ENCODE data around the gene ATP2A2. TPM values are rescaled to one million over a fixed set of nuclear protein-coding genes. Genes with fewer than 3 reads are reported as not detected.
A peak's percentile ranks its signal among the peaks of the same experiment; 100 is the strongest.

Gene ATP2A2
- total RNA-seq, 4 donors from 2014 or later: 128 to 185 (median 178) TPM

DNA sequence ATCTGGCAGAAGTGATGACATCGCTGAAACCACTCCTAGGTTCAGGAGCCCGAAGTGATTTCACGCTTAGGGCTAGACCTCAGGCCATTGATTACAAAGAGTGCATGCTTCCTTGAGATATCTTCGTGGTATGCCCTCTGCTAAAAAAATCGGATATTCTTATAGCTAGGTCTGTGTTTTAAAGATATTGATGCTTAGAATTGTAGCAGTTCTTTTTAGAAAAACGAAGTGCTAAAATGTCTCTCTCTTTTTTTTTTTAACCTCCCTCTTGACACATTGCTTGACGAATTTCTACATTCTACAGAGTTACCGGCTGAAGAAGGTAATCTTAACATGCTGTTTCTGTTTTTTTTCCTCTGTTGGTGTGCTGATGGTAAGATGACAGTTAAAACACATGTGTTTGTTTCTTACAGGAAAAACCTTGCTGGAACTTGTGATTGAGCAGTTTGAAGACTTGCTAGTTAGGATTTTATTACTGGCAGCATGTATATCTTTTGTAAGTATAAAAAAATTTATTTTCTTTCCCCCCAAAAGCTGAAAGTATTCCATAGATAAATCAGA, 1.3 kb downstream of the ATP2A2 start:
- no peaks in the 10 kb centered on the region for H3K27me3 ChIP-seq
- no peaks in the 10 kb centered on the region for H3K36me3 ChIP-seq
- H3K9me3 ChIP-seq: no peaks in the 10 kb centered on the region
- 0 to 5% methylated on average over 4 to 8 of the region's 8 CpGs for WGBS, 2 donors (ENCODE audit: low coverage in 1 of 2)
- peaks cover 14 to 59% (median 45%) of the 10 kb centered on the region in 4 donors for H3K4me1 ChIP-seq
- TF ChIP-seq, protein P1, sequence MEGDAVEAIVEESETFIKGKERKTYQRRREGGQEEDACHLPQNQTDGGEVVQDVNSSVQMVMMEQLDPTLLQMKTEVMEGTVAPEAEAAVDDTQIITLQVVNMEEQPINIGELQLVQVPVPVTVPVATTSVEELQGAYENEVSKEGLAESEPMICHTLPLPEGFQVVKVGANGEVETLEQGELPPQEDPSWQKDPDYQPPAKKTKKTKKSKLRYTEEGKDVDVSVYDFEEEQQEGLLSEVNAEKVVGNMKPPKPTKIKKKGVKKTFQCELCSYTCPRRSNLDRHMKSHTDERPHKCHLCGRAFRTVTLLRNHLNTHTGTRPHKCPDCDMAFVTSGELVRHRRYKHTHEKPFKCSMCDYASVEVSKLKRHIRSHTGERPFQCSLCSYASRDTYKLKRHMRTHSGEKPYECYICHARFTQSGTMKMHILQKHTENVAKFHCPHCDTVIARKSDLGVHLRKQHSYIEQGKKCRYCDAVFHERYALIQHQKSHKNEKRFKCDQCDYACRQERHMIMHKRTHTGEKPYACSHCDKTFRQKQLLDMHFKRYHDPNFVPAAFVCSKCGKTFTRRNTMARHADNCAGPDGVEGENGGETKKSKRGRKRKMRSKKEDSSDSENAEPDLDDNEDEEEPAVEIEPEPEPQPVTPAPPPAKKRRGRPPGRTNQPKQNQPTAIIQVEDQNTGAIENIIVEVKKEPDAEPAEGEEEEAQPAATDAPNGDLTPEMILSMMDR (IDR thresholded peaks at IDR 0.05): no peak
- TF ChIP-seq POLR2A (IDR thresholded peaks at IDR 0.05) (no peak), EP300 (IDR thresholded peaks at IDR 0.05; ENCODE audit: low read depth) (no peak), POLR2AphosphoS5 (IDR thresholded peaks at IDR 0.05) (peak in 1 of 3 donors; percentile 17)
- DNase-seq: no peak
- peak overlapping the region; percentile 96 to 100 (median 100) for H3K27ac ChIP-seq
- H3K4me3 ChIP-seq: peak overlapping the region; percentile 57 to 99 (median 96)
- intact Hi-C loops (cut with DNase I; ENCODE audit: low total_unique reads) (no loop called here), in situ Hi-C loops (cut with MboI; ENCODE audit: low pct_ligation_motif_present in 1 of 4, low pct_unique_long_range_greater_than_20kb in 1 of 4, low sequenced_read_pairs in 3 of 4) (no loop called here)

DNA sequence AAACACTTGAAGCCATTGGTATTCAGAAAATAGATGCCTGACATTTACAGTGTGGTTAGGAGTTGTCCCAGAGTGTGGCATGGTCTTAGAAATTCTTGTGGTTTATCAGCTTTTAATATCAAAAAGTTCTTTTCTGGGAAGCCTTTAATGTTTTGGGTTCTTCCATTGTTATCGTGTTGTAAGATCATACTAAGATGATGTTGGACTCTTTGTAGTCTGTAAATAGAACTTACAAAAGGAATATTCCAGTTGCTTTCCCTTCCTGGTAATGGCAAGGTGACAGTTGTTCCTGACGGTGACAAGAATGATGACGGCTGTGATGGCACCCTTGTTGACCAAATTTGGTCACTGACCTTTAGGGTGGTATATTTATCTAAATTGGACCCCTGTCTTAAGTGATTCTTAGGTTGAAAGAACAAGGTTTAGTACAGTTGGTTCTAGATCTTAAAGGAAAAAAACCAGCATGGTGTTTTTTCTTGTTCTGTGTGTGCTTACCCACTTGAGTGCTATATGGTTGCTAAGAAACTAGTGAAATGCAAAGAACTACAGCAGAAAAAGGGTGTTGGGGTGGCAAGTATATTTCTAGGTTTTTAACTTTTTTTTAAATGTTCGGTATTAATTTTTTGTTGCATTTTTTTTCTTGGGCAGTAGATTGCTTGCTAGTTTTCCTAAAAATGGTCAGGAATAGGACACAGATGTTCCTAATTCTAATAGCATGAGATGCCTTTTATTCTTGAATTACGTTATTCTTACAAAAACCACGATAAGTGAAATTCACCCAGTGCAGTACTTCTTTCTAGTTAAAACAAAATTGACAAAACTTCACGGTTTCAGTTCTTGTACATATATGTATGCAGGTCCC, 2.1 kb downstream of the ATP2A2 start:
- H3K27ac ChIP-seq: peak overlapping the region; percentile 96 to 100 (median 100)
- in situ Hi-C loops (cut with MboI; ENCODE audit: low pct_ligation_motif_present in 1 of 4, low pct_unique_long_range_greater_than_20kb in 1 of 4, low sequenced_read_pairs in 3 of 4) (no loop called here), intact Hi-C loops (cut with DNase I; ENCODE audit: low total_unique reads) (no loop called here)
- peaks cover 0 to 6% (median 1%) of the 10 kb centered on the region in 4 donors for H3K36me3 ChIP-seq
- no peaks in the 10 kb centered on the region for H3K9me3 ChIP-seq
- 10 to 12% methylated on average over 7 of the region's 7 CpGs for WGBS, 2 donors (ENCODE audit: low coverage in 1 of 2)
- peak overlapping the region; percentile 6 to 99 (median 96) for H3K4me3 ChIP-seq
- TF ChIP-seq POLR2AphosphoS5 (IDR thresholded peaks at IDR 0.05): no peak
- peaks cover 14 to 66% (median 45%) of the 10 kb centered on the region in 4 donors for H3K4me1 ChIP-seq
- no peaks in the 10 kb centered on the region for H3K27me3 ChIP-seq
- DNase-seq: no peak

DNA sequence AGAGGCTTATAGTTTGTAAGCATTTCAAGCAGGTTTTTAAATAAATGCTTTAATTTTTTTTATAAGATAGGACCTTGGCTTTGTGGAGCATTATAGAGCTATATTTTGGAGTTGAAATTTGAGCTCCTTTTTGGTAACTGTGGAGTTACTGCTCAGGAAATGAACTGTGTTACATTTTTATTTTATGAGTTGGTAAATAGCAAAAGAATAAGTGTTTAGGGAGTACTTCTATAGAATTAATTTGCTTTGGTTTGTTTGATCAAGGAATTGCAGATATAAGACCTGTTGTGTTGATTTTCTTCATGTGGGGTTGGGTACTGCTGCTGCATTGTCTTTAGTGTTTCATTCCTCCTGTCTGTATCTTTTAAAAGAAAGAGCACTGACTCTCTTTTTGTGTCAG, 3.5 kb downstream of the ATP2A2 start:
- Histone ChIP-seq H3K4me1 (peaks cover 18 to 79% (median 54%) of the 10 kb centered on the region in 4 donors), H3K27me3 (no peaks in the 10 kb centered on the region), H3K4me3 (peak overlapping the region in 3 of 4 donors; percentile 2 to 99 (median 92)), H3K9me3 (no peaks in the 10 kb centered on the region), H3K27ac (peak overlapping the region in 3 of 4 donors; percentile 7 to 100 (median 100)), H3K36me3 (peaks cover 0 to 9% (median 2%) of the 10 kb centered on the region in 4 donors)
- TF ChIP-seq, protein P1 (IDR thresholded peaks at IDR 0.05): no peak
- TF ChIP-seq POLR2A (IDR thresholded peaks at IDR 0.05) (no peak), EP300 (IDR thresholded peaks at IDR 0.05; ENCODE audit: low read depth) (no peak), POLR2AphosphoS5 (IDR thresholded peaks at IDR 0.05) (no peak)
- DNase-seq: no peak
- in situ Hi-C loops (cut with MboI; ENCODE audit: low pct_ligation_motif_present in 1 of 4, low pct_unique_long_range_greater_than_20kb in 1 of 4, low sequenced_read_pairs in 3 of 4) (no loop called here), intact Hi-C loops (cut with DNase I; ENCODE audit: low total_unique reads) (no loop called here)

DNA sequence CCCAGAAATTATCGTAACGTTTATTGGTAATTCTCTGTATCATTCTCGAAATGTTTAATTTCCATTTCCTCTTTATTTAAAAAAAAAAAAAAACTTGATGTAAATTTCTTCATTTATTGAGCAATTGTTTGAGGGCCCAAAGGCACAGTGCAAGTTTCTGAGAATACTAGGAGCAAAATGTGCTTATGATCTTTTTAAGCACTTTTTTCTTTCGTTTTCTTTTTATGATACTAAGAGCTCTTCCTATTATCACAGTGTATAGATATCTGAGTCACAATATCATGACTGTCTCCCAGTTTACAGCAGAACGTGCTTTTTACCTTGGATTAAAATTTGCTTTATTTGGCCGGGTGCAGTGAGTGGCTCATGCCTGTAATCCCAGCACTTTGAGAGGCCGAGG, 5.6 kb downstream of the ATP2A2 start:
- Histone ChIP-seq H3K27ac (peak overlapping the region in 3 of 4 donors; percentile 33 to 50 (median 43)), H3K36me3 (peaks cover 0 to 22% (median 2%) of the 10 kb centered on the region in 4 donors), H3K4me3 (no peak overlapping the region), H3K27me3 (no peaks in the 10 kb centered on the region), H3K4me1 (peaks cover 21 to 77% (median 50%) of the 10 kb centered on the region in 4 donors), H3K9me3 (no peaks in the 10 kb centered on the region)
- TF ChIP-seq EP300 (IDR thresholded peaks at IDR 0.05; ENCODE audit: low read depth) (no peak), POLR2A (IDR thresholded peaks at IDR 0.05) (no peak), POLR2AphosphoS5 (IDR thresholded peaks at IDR 0.05) (no peak)
- TF ChIP-seq, protein P1 (IDR thresholded peaks at IDR 0.05): no peak
- no peak for DNase-seq
- in situ Hi-C loops (cut with MboI; ENCODE audit: low pct_ligation_motif_present in 1 of 4, low pct_unique_long_range_greater_than_20kb in 1 of 4, low sequenced_read_pairs in 3 of 4) (no loop called here), intact Hi-C loops (cut with DNase I; ENCODE audit: low total_unique reads) (no loop called here)
- WGBS, 2 donors (ENCODE audit: low coverage in 1 of 2): 48 to 56% methylated on average over 7 of the region's 7 CpGs
